Measurements from ENCODE around the gene TBC1D22A. TPM values are rescaled to one million over a fixed set of nuclear protein-coding genes. Genes with fewer than 3 reads are reported as not detected.

Gene TBC1D22A
- total and polyA plus RNA-seq, 10 of the 15 experiments (the other 5 are each of a cell fraction or from before 2014, with no cell fraction given), result 0.63 to 44.7 (median 27.4) TPM

GRCh38 chr22:46914916-46915894, 152.8 kb downstream of the TBC1D22A start (continued):
- TF ChIP-seq, protein P1, sequence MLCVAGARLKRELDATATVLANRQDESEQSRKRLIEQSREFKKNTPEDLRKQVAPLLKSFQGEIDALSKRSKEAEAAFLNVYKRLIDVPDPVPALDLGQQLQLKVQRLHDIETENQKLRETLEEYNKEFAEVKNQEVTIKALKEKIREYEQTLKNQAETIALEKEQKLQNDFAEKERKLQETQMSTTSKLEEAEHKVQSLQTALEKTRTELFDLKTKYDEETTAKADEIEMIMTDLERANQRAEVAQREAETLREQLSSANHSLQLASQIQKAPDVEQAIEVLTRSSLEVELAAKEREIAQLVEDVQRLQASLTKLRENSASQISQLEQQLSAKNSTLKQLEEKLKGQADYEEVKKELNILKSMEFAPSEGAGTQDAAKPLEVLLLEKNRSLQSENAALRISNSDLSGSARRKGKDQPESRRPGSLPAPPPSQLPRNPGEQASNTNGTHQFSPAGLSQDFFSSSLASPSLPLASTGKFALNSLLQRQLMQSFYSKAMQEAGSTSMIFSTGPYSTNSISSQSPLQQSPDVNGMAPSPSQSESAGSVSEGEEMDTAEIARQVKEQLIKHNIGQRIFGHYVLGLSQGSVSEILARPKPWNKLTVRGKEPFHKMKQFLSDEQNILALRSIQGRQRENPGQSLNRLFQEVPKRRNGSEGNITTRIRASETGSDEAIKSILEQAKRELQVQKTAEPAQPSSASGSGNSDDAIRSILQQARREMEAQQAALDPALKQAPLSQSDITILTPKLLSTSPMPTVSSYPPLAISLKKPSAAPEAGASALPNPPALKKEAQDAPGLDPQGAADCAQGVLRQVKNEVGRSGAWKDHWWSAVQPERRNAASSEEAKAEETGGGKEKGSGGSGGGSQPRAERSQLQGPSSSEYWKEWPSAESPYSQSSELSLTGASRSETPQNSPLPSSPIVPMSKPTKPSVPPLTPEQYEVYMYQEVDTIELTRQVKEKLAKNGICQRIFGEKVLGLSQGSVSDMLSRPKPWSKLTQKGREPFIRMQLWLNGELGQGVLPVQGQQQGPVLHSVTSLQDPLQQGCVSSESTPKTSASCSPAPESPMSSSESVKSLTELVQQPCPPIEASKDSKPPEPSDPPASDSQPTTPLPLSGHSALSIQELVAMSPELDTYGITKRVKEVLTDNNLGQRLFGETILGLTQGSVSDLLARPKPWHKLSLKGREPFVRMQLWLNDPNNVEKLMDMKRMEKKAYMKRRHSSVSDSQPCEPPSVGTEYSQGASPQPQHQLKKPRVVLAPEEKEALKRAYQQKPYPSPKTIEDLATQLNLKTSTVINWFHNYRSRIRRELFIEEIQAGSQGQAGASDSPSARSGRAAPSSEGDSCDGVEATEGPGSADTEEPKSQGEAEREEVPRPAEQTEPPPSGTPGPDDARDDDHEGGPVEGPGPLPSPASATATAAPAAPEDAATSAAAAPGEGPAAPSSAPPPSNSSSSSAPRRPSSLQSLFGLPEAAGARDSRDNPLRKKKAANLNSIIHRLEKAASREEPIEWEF (IDR thresholded peaks at IDR 0.05; ENCODE audit: insufficient replicate concordance, low read depth, low read length), result no peak
- TF ChIP-seq EZH2 (IDR thresholded peaks at IDR 0.05; ENCODE audit: borderline replicate concordance, control insufficient read depth, low read depth, low read length) (no peak), ZZZ3 (IDR thresholded peaks at IDR 0.05; ENCODE audit: control insufficient read depth, insufficient read length, low read depth) (no peak)

Measured in GM12878 (cell line).